ENCODE data around the gene GCLC.
"Not testable (repeated sequence)": the region's sequence is repeated elsewhere in the genome, so short reads cannot be mapped to it uniquely, and the experiment has no call there.

Gene GCLC

GRCh38 chr6:53544470-53545308 lies at the start of gene GCLC:
GCLC (minus strand) TSS chr6:53545101; CDS start chr6:53544645, 456 bp downstream.
- peak; percentile 91 to 93 for DNase-seq

DNA sequence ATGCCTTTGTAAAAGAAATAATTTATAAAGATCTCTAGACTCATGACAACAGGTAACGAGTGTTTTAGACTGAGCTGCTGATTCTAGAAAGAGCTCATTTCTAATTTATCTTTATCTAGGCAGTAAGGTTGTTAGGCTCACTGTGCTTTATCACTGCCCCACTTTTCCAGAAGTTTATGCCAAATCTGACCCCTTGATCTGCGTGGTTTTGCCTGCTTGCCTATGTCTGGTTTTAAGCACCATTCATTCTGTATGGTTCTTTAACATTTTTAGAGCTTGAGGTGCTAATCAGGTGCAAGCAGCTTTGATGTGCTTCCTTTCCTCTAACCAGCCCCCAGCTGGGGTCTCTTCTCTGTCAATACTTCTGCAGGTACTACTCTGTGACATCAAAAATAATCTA lies 49.7 kb upstream of the GCLC start:
- no peak for DNase-seq

DNA sequence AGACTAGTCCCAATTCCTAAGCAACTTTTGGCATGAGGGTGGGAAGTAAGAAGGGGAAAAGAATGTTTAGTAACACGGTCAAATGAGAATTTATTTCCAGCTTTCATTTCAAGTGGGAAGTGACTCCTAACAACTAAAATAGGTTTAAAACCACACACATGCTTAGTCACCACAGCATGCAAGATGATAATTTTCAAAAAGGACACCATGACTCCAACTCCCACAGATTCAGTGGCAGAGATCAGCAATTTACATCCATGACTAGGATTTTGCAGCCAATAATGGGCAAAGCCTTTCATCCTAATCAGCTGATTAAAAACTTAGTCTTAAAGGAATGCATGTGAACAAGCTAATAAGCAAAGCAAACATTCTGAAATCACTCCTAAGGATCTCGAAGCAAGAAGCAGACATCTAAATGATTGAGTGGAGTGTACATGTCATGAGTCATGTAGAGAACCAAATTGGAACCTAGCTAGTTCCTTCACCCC lies 48.1 kb upstream of the GCLC start:
- no peak for DNase-seq

DNA sequence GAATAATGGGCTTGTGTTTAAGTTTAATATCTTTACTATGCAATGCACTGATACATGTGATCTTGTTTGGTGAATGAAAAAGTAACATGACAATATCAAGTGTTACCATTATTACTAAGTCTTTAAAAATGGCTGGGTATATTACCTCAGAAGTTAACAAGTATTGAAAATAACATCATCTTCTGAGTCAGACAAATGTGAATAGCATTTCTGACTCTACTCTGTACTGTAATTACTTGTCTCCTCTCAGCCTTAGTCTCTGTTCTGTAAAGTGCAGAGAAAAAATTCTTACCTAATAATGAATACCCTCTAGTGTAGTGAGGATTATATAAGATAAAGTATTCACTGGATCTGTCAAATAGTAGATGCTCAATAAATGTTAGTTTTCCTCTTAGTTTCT lies 47.0 kb upstream of the GCLC start:
- no peak for DNase-seq

DNA sequence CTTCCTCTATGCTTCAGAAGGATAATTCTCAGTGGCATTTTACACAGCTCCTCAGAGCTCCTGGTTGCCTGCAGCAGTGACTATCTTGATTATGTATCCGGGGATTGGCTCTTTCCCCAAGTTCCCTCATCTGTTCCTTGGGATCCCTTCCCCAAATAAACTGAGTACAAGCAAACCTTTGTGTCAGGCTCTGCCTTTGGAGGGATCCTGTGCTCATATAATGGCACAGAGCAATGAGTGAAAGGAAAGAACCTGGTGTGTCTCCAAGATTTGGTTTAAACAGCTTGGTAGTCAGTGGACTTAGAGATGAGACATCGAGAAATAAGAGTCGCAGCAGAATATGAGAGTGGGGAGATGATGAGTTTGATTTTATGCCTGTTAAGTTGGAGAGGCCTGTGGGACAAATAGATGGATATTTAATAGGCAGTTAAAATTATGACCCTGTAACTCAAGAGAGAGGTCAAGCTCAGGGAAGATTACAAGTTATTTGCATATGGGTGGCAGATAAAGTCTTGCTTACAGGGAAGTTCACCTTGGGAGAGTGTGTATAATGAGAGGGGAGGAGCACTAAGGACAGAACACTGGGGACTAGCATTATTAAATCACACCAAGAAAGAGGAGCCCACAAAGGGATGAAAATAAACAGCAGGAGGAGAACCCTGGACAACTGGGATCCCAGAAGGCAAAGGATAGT lies 44.1 kb upstream of the GCLC start:
- DNase-seq: no peak

GRCh38 chr6:53587291-53587690 lies 42.4 kb upstream of the GCLC start:
- no peak for DNase-seq

DNA sequence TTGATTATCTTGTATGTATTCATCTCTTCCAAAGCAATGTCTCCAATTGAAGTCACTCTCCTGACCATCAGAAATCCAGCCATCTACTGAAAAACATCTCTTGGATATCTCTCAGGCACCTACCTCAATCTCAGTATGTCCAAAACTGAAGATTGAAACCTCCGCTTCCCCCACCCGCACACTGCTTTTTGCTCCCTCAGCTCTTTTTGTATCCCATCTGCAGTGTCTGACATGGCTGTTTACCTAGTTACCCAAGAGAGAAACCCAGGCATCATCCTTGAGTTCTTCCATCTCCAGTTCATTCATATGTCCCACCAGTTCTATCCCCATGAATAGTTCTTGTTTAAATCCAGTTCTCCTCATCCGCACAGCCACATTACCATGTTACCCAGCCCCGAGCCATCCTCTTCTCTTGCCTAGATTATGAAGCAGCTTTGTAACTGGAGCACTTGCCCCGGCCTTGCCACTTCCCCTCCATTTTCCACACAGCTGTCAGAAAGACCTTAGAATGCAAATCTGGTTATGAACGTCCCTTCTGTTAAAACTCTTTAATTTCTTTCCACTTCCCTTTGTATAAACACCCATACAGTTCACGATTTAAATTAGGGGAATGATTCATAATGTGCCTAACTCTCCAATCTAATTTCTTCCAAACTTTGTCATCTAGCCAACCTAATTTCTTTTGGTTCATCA lies 40.5 kb upstream of the GCLC start:
- no peak for DNase-seq

DNA sequence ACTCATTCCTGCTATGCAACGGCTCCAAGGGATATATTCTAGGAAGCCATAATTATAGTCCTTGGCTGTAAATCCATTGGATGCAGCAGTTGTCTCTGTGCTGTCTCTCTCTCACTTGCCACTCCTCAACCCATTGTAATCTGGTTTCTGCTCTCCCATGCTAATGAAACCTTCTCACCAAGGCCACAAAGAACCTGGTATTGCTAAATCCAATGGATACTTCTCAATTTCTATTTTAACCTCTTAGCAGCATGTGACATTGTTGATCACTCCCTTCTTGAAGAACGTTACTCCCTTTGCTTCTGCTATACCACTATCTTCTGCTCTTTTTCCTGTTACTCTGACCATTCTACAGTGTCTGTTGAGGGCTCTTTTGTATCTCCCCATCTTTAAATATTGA lies 39.8 kb upstream of the GCLC start:
- DNase-seq: no peak

- DNase-seq: no peak
Observed at GRCh38 chr6:53583451-53583850, 38.5 kb upstream of the GCLC start.

DNA sequence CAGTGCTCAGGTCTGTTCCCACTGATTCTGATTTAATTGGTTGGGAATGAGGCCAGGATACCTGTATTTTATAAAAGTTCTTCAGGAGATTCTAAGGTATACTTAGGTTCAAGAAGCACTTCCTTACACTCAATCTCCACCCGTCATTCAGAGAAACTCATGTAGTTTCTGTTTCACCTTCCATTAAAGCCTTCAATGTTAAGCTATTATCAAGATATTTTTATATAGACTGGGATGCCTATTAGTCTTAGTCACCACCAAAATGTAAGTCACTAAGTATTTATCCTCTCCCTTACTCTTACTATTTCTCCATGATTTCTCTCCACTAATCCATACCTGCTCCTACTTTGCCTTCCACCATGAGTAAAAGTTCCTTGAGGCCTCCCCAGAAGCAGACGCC lies 38.1 kb upstream of the GCLC start:
- DNase-seq: no peak

- DNase-seq: no peak
Observed at GRCh38 chr6:53581856-53582255, 37.0 kb upstream of the GCLC start.

- no peak for DNase-seq
Observed at GRCh38 chr6:53581173-53581773, 36.4 kb upstream of the GCLC start.

DNA sequence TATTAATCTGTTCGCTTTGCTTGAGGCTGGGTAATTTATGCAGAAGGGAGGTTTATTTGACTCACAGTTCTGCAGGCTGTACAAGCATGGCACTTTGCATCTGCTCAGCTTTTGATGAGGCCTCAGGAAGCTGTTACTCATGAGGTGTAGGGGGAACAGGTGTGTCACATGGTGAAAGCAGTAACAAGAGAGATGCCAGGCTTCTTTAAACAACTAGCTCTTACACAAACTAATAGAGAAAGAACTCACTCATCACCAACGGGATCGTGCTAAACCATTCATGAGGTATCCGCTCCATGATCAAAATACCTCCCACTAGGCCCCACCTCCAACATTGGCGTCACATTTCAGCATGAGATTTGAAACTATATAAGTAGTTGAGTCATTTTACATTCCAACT lies 34.4 kb upstream of the GCLC start:
- no peak for DNase-seq

DNA sequence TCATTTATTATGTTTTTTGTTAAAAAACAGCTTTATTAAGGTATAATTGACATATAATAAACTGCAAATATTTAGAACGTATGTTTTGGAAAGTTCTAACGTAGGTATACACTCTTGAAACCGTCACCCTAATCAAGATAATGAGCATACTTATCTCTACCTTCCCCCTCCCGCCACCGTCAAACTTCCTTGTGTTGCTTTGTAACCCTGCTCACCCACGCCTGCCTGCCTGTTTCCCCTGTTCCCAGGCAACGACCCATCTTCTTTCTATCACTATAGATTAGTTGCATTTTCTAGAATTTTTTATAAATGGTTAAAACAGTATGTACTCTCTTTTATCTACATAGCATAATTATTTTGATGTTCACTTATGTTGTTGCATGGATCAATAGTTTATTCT lies 33.5 kb upstream of the GCLC start:
- no peak for DNase-seq

DNA sequence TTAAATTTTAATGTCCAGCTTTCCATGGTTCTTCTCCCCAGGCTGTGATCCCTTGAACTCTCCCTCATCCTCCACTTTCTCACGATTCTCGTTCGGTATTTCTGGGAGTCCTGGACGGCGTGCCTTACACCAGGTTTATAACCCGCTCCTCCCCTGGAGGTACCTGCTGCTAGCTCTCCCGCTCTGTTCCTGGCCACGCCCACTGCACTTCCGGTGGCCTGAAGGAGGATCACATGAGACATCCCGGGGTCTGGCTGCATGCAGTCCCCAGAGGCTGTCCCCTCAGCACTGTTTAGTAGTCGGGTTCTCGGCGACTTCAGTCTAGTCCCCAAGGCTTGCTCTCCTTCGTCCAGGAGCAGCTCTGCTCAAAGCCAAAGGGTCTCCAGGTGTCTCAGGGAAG lies 28.4 kb upstream of the GCLC start:
- no peak for DNase-seq

GRCh38 chr6:53572379-53572778 lies 27.5 kb upstream of the GCLC start:
- DNase-seq: not testable (repeated sequence)

DNA sequence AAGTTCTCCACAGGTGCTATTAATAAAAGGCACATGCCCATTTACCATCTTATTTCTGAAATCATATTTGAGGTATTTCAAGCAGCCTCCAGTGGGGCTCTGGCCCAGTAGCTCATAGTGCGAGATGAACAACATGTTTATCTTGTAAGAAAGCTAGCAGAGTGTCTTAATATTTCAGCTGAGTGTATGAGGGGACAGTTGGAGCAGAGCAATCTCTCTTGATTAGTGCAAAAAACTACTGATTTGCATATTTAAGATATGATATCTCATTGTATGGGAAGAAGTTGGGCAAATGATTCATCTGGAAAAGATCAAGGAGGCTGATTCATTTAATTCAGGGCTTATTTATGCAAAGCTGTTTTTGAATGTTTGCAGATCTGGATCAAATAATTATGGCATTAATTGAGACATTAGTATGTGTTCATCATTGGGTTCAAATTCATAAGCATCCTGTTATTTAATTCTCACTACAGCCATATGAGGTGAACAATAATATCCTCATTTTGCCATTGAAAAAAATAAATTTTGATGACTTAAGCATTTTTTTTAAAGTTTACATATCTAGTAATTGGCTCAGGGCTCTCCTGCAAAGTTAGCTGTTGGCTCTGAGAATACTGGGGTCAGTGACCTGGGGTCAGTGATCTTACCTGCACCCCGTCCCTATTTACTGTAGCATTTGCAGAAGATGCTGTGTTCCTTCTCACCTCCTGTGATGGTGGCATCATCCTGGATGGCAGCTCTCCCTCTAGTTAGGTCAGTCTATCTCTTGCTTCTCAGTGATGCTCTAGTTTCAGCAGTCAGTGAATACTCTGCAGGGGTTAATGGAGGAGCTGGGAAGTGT lies 24.1 kb upstream of the GCLC start:
- DNase-seq: no peak

- DNase-seq: no peak
Observed at GRCh38 chr6:53567701-53568100, 22.8 kb upstream of the GCLC start.

DNA sequence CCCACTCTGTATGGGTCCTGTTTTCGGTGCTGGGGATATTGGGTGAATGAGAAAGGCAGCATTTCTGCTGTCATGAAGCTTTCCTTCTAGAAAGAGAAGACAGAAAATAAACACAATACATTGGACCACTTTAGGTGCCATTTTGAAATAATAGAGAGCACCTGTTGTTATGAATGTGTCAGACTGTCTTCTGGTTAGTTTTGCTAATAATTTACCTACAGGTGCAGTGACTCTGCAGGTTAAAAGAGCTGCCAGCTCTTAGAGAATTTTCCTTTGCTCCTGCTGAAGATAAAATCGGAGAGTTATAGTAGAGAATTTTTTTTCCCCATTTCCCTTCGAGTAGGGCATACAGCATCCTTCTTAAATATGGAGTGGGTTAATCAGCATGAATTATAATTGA lies 21.9 kb upstream of the GCLC start:
- DNase-seq: no peak

- DNase-seq: no peak
Observed at GRCh38 chr6:53565886-53566285, 21.0 kb upstream of the GCLC start.

DNA sequence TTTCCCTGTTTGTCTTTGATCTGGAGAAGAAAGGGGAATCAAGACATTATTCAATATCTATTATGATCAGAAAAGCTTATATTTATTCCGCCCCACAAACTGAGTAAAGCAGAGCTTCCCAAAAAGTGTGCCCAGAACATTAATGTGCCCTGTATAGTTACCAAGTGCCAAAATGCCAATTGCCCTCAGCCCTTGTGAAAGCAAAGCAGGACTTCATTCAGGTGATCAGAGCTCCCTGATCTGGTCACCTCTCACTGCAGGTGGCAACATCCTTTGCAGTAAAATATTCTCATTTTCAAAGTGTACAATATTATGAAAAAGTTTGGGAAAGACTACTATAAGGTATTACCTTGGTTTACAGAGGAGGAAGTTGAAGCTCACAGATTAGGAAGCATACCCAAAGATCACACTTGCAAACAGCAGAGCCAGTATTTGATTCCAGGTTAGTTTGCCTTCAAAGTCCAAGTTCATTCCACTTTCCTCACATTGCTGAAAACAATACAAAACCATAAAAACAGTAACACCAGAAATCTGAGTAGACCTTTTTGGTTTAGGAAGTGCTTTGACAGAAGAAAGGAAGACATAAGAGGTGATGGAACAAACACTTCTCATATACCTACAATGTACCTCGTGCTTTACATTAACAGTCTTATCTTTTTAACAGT lies 19.6 kb upstream of the GCLC start:
- DNase-seq: no peak

All from CD4-positive, alpha-beta T cell treated with Interleukin-4 for 1 hour (primary cell).